ENCODE measurements around the gene PRR7. TPM values are rescaled to one million over a fixed set of nuclear protein-coding genes. Genes with fewer than 3 reads are reported as not detected.

Gene PRR7
- total RNA-seq, 1 donor from 2014 or later: 4.4 TPM

GRCh38 chr5:177434437-177434836, 12.2 kb upstream of the PRR7 start:
- Mint-ChIP-seq H3K4me1 (ENCODE audit: unreplicated experiment) (no peaks in the 10 kb centered on the region), H3K36me3 (ENCODE audit: unreplicated experiment) (peaks cover 27% of the 10 kb centered on the region), H3K27me3 (ENCODE audit: unreplicated experiment) (no peaks in the 10 kb centered on the region), H3K9me3 (ENCODE audit: unreplicated experiment) (no peaks in the 10 kb centered on the region), H3K4me3 (ENCODE audit: unreplicated experiment) (no peak overlapping the region), H3K27ac (ENCODE audit: unreplicated experiment) (no peak overlapping the region)
- no peak for TF ChIP-seq CTCF (IDR thresholded peaks at IDR 0.05)
- no peak for DNase-seq (ENCODE audit: extremely low spot score, unreplicated experiment)

GRCh38 chr5:177434942-177435738, 11.5 kb upstream of the PRR7 start:
- Mint-ChIP-seq H3K36me3 (ENCODE audit: unreplicated experiment) (peaks cover 29% of the 10 kb centered on the region), H3K4me1 (ENCODE audit: unreplicated experiment) (no peaks in the 10 kb centered on the region), H3K27ac (ENCODE audit: unreplicated experiment) (no peak overlapping the region), H3K27me3 (ENCODE audit: unreplicated experiment) (no peaks in the 10 kb centered on the region), H3K9me3 (ENCODE audit: unreplicated experiment) (no peaks in the 10 kb centered on the region), H3K4me3 (ENCODE audit: unreplicated experiment) (no peak overlapping the region)
- DNase-seq (ENCODE audit: extremely low spot score, unreplicated experiment): no peak
- TF ChIP-seq CTCF (IDR thresholded peaks at IDR 0.05): no peak

DNA sequence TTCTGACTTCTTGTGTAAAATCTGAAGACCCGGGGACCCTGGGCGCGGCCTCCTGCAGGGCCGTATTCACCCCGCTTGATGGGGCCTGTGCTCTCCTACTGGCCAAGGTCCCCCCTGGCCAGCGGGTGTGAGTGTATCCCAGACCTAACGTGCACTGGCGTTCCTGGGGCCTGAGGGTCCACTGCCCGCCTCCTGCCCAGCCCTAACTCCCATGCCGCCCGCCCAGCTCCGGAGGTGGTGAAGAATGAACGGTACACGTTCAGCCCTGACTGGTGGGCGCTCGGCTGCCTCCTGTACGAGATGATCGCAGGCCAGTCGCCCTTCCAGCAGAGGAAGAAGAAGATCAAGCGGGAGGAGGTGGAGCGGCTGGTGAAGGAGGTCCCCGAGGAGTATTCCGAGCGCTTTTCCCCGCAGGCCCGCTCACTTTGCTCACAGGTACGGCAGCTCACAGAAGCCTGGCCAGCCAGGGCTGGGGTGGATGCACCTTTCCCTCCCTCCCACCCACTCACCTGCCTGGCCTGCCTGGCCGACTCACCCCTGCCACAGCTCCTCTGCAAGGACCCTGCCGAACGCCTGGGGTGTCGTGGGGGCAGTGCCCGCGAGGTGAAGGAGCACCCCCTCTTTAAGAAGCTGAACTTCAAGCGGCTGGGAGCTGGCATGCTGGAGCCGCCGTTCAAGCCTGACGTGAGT, 10.6 kb upstream of the PRR7 start:
- H3K36me3 Mint-ChIP-seq (ENCODE audit: unreplicated experiment): peaks cover 25% of the 10 kb centered on the region
- no peak overlapping the region for H3K4me3 Mint-ChIP-seq (ENCODE audit: unreplicated experiment)
- no peak overlapping the region for H3K27ac Mint-ChIP-seq (ENCODE audit: unreplicated experiment)
- no peaks in the 10 kb centered on the region for H3K4me1 Mint-ChIP-seq (ENCODE audit: unreplicated experiment)
- TF ChIP-seq CTCF (IDR thresholded peaks at IDR 0.05): no peak
- no peak for DNase-seq (ENCODE audit: extremely low spot score, unreplicated experiment)
- H3K27me3 Mint-ChIP-seq (ENCODE audit: unreplicated experiment): no peaks in the 10 kb centered on the region
- H3K9me3 Mint-ChIP-seq (ENCODE audit: unreplicated experiment): no peaks in the 10 kb centered on the region

DNA sequence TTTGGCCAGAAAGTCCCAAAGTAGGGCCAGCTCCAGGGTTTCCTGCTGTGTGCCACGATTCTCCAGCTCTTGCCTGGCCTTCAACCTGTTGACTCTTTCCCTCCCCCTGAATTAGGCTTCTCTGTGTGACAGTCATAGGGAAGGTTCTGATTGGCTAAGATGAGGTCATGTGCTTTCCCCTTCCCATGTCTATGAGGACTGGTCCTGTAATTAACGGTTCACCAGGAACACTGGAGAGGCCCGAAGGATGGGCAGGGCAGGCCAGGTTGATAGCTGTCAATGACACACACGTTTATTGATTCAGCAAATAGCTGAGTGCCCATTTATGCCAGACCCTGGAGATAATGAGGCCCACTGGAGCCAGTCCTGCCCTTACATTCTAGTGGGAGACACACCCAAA, 9.0 kb upstream of the PRR7 start:
- H3K4me1 Mint-ChIP-seq (ENCODE audit: unreplicated experiment): no peaks in the 10 kb centered on the region
- H3K27ac Mint-ChIP-seq (ENCODE audit: unreplicated experiment): no peak overlapping the region
- no peak overlapping the region for H3K4me3 Mint-ChIP-seq (ENCODE audit: unreplicated experiment)

More for the DNA sequence above, 9.0 kb upstream of the PRR7 start:
- Mint-ChIP-seq H3K36me3 (ENCODE audit: unreplicated experiment) (peaks cover 28% of the 10 kb centered on the region), H3K9me3 (ENCODE audit: unreplicated experiment) (no peaks in the 10 kb centered on the region), H3K27me3 (ENCODE audit: unreplicated experiment) (no peaks in the 10 kb centered on the region)
- no peak for DNase-seq (ENCODE audit: extremely low spot score, unreplicated experiment)
- no peak for TF ChIP-seq CTCF (IDR thresholded peaks at IDR 0.05)

Data from osteocyte (in vitro differentiated cells).